H9 (cell line): ENCODE data around the gene MYCBPAP. TPM values are rescaled to one million over a fixed set of nuclear protein-coding genes. Genes with fewer than 3 reads are reported as not detected.

ENCODE experiments used
- DNase-seq: peaks from one replicate; pipeline ENCODE4 v3.0.0-alpha.2; 2017
- H2AFZ ChIP-seq: one replicate; pipeline ENCODE4 v1.6.1; 2013; ENCODE audit warnings: mild to moderate bottlenecking, low read length, control low read depth, moderate library complexity
- H2AK5ac ChIP-seq: 2 replicates; pipeline ENCODE4 v1.6.1; 2013; ENCODE audit warnings: low read length, control low read depth, mixed read lengths; ENCODE audit not compliant: insufficient read length
- H2BK120ac ChIP-seq: one replicate; pipeline ENCODE4 v1.6.1; 2013; ENCODE audit warnings: low read depth, mild to moderate bottlenecking, low read length, control low read depth, inconsistent platforms; ENCODE audit not compliant: poor library complexity, severe bottlenecking
- H2BK12ac ChIP-seq: 2 replicates; pipeline ENCODE4 v1.6.1; 2013; ENCODE audit warnings: low read length, control low read depth, mixed read lengths, low read depth; ENCODE audit not compliant: insufficient read length
- H2BK15ac ChIP-seq: 2 replicates; pipeline ENCODE4 v1.6.1; 2013; ENCODE audit warnings: low read depth, low read length, control low read depth
- H2BK20ac ChIP-seq: one replicate; pipeline ENCODE4 v1.6.1; 2013; ENCODE audit warnings: low read depth, mild to moderate bottlenecking, low read length, control low read depth, inconsistent platforms; ENCODE audit not compliant: poor library complexity, severe bottlenecking
- H2BK5ac ChIP-seq: 2 replicates; pipeline ENCODE4 v1.6.1; 2013; ENCODE audit warnings: low read length, control low read depth, mixed read lengths; ENCODE audit not compliant: insufficient read length
- H3K14ac ChIP-seq: 2 replicates; pipeline ENCODE4 v1.6.1; 2013; ENCODE audit warnings: low read length, control low read depth; ENCODE audit not compliant: insufficient read depth
- H3K18ac ChIP-seq: 2 replicates; pipeline ENCODE4 v1.6.1; 2013; ENCODE audit warnings: low read depth, mild to moderate bottlenecking, mixed read lengths, low read length, control low read depth; ENCODE audit not compliant: insufficient read length
- H3K23ac ChIP-seq: 2 replicates; pipeline ENCODE4 v1.6.1; 2013; ENCODE audit warnings: low read length, control low read depth, mixed read lengths, low read depth; ENCODE audit not compliant: insufficient read length
- H3K23me2 ChIP-seq: 2 replicates; pipeline ENCODE4 v1.6.1; 2013; ENCODE audit warnings: low read depth, mild to moderate bottlenecking, mixed read lengths, low read length, control low read depth; ENCODE audit not compliant: insufficient read length, poor library complexity, severe bottlenecking
- H3K27ac ChIP-seq: 2 replicates; pipeline ENCODE4 v1.5.1; 2013; ENCODE audit warnings: low read length, control low read depth, mixed read lengths, low read depth; ENCODE audit not compliant: insufficient read length
- H3K27me3 ChIP-seq: 2 replicates; pipeline ENCODE4 v1.6.1; 2013; ENCODE audit warnings: low read length, control low read depth, inconsistent platforms; ENCODE audit not compliant: insufficient read depth
- H3K4ac ChIP-seq: 2 replicates; pipeline ENCODE4 v1.6.1; 2013; ENCODE audit warnings: low read depth, mild to moderate bottlenecking, control low read depth, inconsistent platforms, low read length, moderate library complexity
- H3K4me1 ChIP-seq: 2 replicates; pipeline ENCODE4 v1.6.1; 2013; ENCODE audit warnings: low read length, control low read depth, inconsistent platforms; ENCODE audit not compliant: insufficient read depth
- H3K4me2 ChIP-seq: 2 replicates; pipeline ENCODE4 v1.6.1; 2013; ENCODE audit warnings: low read length, control low read depth, mixed read lengths; ENCODE audit not compliant: insufficient read length, insufficient read depth
- H3K56ac ChIP-seq: 2 replicates; pipeline ENCODE4 v1.6.1; 2013; ENCODE audit warnings: low read depth, mild to moderate bottlenecking, mixed read lengths, low read length, control low read depth; ENCODE audit not compliant: insufficient read length
- H3K79me1 ChIP-seq: 2 replicates; pipeline ENCODE4 v1.6.1; 2013; ENCODE audit warnings: low read depth, mild to moderate bottlenecking, moderate library complexity, low read length, control low read depth, inconsistent platforms; ENCODE audit not compliant: insufficient read depth, poor library complexity, severe bottlenecking
- H3K79me2 ChIP-seq: 2 replicates; pipeline ENCODE4 v1.6.1; 2013; ENCODE audit warnings: low read length, control low read depth, inconsistent platforms; ENCODE audit not compliant: insufficient read depth
- H3K9ac ChIP-seq: 2 replicates; pipeline ENCODE4 v1.6.1; 2013; ENCODE audit warnings: low read length, control low read depth, mixed read lengths; ENCODE audit not compliant: insufficient read length; ENCODE audit errors: extremely low read depth
- H3K9me3 ChIP-seq: one replicate; pipeline ENCODE4 v1.6.1; 2013; ENCODE audit warnings: low read depth, low read length, inconsistent platforms; ENCODE audit not compliant: control insufficient read depth
- H3T11ph ChIP-seq: one replicate; pipeline ENCODE4 v1.6.1; 2013; ENCODE audit warnings: mild to moderate bottlenecking, low read length, control low read depth, inconsistent platforms
- H4K20me1 ChIP-seq: one replicate; pipeline ENCODE4 v1.6.1; 2013; ENCODE audit not compliant: control insufficient read depth, insufficient read length, insufficient read depth
- H4K5ac ChIP-seq: 2 replicates; pipeline ENCODE4 v1.6.1; 2013; ENCODE audit warnings: low read depth, mild to moderate bottlenecking, mixed read lengths, low read length, control low read depth; ENCODE audit not compliant: insufficient read length
- H4K8ac ChIP-seq: replicated peaks from 2 replicates; pipeline ENCODE4 v1.6.1; 2013; ENCODE audit warnings: low read length, control low read depth, mixed read lengths, low read depth; ENCODE audit not compliant: insufficient read length
- H4K91ac ChIP-seq: 2 replicates; pipeline ENCODE4 v1.6.1; 2013; ENCODE audit warnings: low read depth, mild to moderate bottlenecking, moderate library complexity, mixed read lengths, low read length, control low read depth; ENCODE audit not compliant: insufficient read length
- H3K27ac Mint-ChIP-seq, 3 experiments: 2 replicates in 2 of 3; 3 replicates in 1 of 3; pipeline ENCODE4 v1.8.0; 2020 to 2021; ENCODE audit warnings: mixed read lengths in 3 of 3, mild to moderate bottlenecking in 1 of 3, moderate library complexity in 1 of 3
- H3K27me3 Mint-ChIP-seq: 2 replicates; pipeline ENCODE4 v1.8.0; 2021; ENCODE audit warnings: low read depth, mild to moderate bottlenecking, moderate library complexity, mixed read lengths
- H3K36me3 Mint-ChIP-seq, 3 experiments: 2 replicates in 2 of 3; 3 replicates in 1 of 3; pipeline ENCODE4 v1.8.0; 2020 to 2021; ENCODE audit warnings: low read depth in 3 of 3, mixed read lengths in 3 of 3; ENCODE audit not compliant: insufficient read depth in 1 of 3
- H3K4me1 Mint-ChIP-seq, 2 experiments: 2 replicates each; pipeline ENCODE4 v1.8.0; 2020; ENCODE audit warnings: mixed read lengths in 2 of 2
- H3K4me3 Mint-ChIP-seq, 2 experiments: 2 replicates in 1 of 2; 3 replicates in 1 of 2; pipeline ENCODE4 v1.8.0; 2020 to 2021; ENCODE audit warnings: mild to moderate bottlenecking in 2 of 2, mixed read lengths in 2 of 2, moderate library complexity in 1 of 2
- H3K9me3 Mint-ChIP-seq, 2 experiments: 2 replicates in 1 of 2; 3 replicates in 1 of 2; pipeline ENCODE4 v1.8.0; 2020; ENCODE audit warnings: mild to moderate bottlenecking in 2 of 2, mixed read lengths in 2 of 2, moderate library complexity in 1 of 2
- WGBS: extraction: QIAGEN DNeasy Blood & Tissue Kit; methylation state at CpG from one replicate; pipeline ENCODE4 v1.1.7; 2013; ENCODE audit warnings: missing lambda C conversion rate, low lambda C conversion rate, mixed read lengths; ENCODE audit not compliant: insufficient read length; ENCODE audit errors: extremely low coverage; 5-methylcytosine and 5-hydroxymethylcytosine counted together
- total RNA-seq: library from RNA; stranded (reverse); gene quantifications from 2 replicates; pipeline ENCODE4 v1.2.1, GENCODE V29; 2021
- TF ChIP-seq, protein P1 (sequence below): fragments of 200-600 bp; sonication (generic); conservative IDR thresholded peaks from 3 replicates; pipeline ENCODE4 v1.8.0; 2021; ENCODE audit warnings: antibody characterized with exemption, mild to moderate bottlenecking

The MYCBPAP gene
- total RNA-seq, 1 experiment from 2014 or later: 1.7 TPM

DNA sequence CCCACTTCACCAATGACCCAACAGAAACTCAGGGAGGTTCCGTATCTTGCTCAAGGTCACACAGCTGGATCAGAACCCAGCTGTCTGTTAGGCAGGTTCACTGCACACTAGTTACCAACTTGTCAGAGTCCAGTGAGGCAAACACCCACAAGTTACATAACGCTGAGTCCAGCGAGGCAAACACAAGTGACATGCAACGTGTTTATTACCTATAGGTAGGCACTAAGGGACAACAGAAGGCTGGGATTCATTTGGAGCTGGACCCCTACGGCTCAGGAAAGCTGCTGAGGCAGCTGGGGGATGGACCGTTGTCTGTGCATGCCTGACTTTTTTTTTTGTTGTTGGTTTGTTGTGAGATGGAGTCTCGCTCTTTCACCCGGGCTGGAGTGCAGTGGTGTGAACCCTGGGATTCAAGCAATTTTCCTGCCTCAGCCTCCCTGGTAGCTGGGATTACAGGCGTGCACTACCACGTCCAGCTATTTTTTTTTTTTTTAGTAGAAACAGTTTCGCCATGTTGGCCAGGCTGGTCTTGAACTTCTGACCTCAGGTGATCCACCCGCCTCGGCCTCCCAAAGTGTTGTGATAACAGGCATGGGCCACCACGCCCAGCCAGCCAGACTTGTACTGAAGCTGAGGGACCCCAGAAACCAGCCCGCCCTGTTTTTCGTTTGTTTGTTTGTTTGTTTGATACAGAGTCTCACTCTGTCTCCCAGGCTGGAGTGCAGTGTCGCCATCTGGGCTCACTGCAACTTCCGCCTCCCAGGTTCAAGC lies 31.5 kb upstream of the MYCBPAP start:
- no peak overlapping the region for H3K9ac ChIP-seq

More for the DNA sequence above, 31.5 kb upstream of the MYCBPAP start:
- no peak overlapping the region for H3K23ac ChIP-seq
- no peak overlapping the region for H3K27ac Mint-ChIP-seq
- H3K9me3 Mint-ChIP-seq: no peaks in the 10 kb centered on the region
- no peak overlapping the region for H3K14ac ChIP-seq
- no peak overlapping the region for H4K91ac ChIP-seq
- peaks cover 0 to 5% (median 4%) of the 10 kb centered on the region in 3 experiments; a peak in 5 of 7 replicates for H3K36me3 Mint-ChIP-seq
- no peak for DNase-seq
- H3K27me3 ChIP-seq: no peaks in the 10 kb centered on the region; the same call in 1 of the 2 replicates
- no peaks in the 10 kb centered on the region for H3K9me3 ChIP-seq
- no peak overlapping the region for H4K8ac ChIP-seq
- no peak overlapping the region for H3K4ac ChIP-seq
- H3K4me3 Mint-ChIP-seq: no peak overlapping the region; a peak in 1 of 5 replicates
- H3K4me2 ChIP-seq: peak overlapping the region; percentile 33
- no peak overlapping the region for H2AFZ ChIP-seq
- H2BK120ac ChIP-seq: no peak overlapping the region
- H3T11ph ChIP-seq: no peak overlapping the region
- H2AK5ac ChIP-seq: no peak overlapping the region
- H4K20me1 ChIP-seq: no peaks in the 10 kb centered on the region
- no peak overlapping the region for H2BK5ac ChIP-seq
- no peak overlapping the region for H2BK12ac ChIP-seq
- peaks cover 10 to 16% of the 10 kb centered on the region in 2 experiments for H3K4me1 Mint-ChIP-seq
- H3K18ac ChIP-seq: no peak overlapping the region
- no peaks in the 10 kb centered on the region for H3K79me1 ChIP-seq
- H3K27ac ChIP-seq: no peak overlapping the region
- H3K56ac ChIP-seq: no peak overlapping the region
- H4K5ac ChIP-seq: no peak overlapping the region
- TF ChIP-seq, protein P1, sequence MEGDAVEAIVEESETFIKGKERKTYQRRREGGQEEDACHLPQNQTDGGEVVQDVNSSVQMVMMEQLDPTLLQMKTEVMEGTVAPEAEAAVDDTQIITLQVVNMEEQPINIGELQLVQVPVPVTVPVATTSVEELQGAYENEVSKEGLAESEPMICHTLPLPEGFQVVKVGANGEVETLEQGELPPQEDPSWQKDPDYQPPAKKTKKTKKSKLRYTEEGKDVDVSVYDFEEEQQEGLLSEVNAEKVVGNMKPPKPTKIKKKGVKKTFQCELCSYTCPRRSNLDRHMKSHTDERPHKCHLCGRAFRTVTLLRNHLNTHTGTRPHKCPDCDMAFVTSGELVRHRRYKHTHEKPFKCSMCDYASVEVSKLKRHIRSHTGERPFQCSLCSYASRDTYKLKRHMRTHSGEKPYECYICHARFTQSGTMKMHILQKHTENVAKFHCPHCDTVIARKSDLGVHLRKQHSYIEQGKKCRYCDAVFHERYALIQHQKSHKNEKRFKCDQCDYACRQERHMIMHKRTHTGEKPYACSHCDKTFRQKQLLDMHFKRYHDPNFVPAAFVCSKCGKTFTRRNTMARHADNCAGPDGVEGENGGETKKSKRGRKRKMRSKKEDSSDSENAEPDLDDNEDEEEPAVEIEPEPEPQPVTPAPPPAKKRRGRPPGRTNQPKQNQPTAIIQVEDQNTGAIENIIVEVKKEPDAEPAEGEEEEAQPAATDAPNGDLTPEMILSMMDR: no peak
- no CpG with 5 or more reads among the region's 18 CpGs for WGBS
- H3K23me2 ChIP-seq: no peaks in the 10 kb centered on the region
- H2BK20ac ChIP-seq: no peak overlapping the region
- H3K4me1 ChIP-seq: no peaks in the 10 kb centered on the region
- no peak overlapping the region for H2BK15ac ChIP-seq
- H3K79me2 ChIP-seq: no peaks in the 10 kb centered on the region
- peaks cover 14% of the 10 kb centered on the region for H3K27me3 Mint-ChIP-seq
